DMS79 treated with DMSO at 0.1 percent for 48 hours (cell line): ENCODE results near the gene UBE2L3.
A peak's percentile ranks its signal among the peaks of the same experiment; 100 is the strongest.
"Not testable (repeated sequence)": the region's sequence is repeated elsewhere in the genome, so short reads cannot be mapped to it uniquely, and the experiment has no call there.

Experiments
- DNase-seq: peaks from one replicate; lab custom pipeline; 2025; lab: John Stamatoyannopoulos, UW

UBE2L3 gene

GRCh38 chr22:21567456-21568346 lies at the start of gene UBE2L3:
Gene UBE2L3, plus strand, starts transcription at chr22:21567714. Its CDS starts 31 bp downstream, at chr22:21567745.
- peak; percentile 22 for DNase-seq

GRCh38 chr22:21526705-21527500 lies 40.6 kb upstream of the UBE2L3 start:
- DNase-seq, result not testable (repeated sequence)

- DNase-seq, result not testable (repeated sequence)
These were observed 36.0 kb upstream of the UBE2L3 start for GRCh38 chr22:21531525-21531924.

- DNase-seq, result not testable (repeated sequence)
These were observed 34.5 kb upstream of the UBE2L3 start for GRCh38 chr22:21532863-21533648.

DNA sequence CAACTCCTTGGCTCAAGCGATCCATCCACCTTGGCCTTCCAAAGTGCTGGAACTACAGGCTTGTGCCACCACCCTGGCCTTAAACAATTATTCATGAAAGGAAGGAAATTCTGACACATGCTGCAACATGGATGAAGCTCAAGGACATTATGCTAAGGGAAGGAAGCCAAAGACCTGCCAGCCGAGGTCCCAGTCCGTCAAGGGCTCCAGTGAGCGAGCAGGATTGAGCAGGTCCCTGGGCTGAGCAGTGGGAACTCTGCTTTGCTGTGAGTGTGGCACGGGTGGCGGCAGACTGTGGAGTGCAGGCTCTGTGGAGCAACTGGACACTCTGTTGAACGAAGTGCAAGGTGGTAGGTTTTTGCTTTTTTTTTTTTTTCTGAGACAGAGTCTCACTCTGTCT lies 27.7 kb upstream of the UBE2L3 start:
- DNase-seq, result not testable (repeated sequence)

- not testable (repeated sequence) for DNase-seq
These were observed 22.8 kb upstream of the UBE2L3 start for GRCh38 chr22:21544432-21545322.

DNA sequence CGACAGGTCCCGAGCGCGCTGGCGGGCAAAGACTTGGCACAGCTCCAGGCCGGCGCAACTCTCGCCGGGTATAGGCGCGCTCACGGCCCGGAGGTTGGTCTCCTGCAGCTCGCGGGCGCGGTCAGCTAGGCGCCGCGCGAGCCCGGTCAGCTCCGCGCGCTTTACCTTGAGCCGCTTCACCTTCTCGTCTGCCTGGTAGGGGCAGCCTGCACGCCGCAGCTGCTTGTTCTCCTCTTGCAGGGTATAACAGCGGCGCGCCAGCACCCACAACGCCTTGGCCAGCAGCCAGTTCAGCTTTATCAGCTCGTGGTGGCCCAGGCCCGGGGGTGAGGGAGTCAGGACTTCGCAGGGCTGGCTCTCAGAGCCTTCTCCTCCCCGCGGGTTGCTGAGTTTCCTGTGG lies 18.0 kb upstream of the UBE2L3 start:
- not testable (repeated sequence) for DNase-seq

- DNase-seq, result not testable (repeated sequence)
These were observed 17.4 kb upstream of the UBE2L3 start for GRCh38 chr22:21550008-21550677.

DNA sequence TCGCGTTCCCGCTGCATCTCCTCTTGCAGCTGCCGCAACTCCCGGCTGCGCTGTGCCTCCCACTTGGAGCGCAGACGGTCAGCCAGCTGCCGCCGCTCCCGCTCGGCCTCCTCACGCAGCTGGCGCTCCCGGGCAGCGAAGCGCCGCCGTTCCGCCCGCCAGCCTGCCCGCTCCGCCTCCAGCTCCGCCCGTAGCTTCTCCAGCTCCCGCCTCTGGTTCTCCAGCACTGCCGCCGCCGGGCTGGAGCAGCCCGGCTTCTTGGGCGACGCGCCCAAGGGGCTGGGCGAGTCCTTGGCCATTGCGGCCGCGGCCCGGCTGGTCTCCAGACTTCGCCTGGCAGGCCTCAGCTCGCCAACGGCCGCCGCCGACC lies 16.9 kb upstream of the UBE2L3 start:
- not testable (repeated sequence) for DNase-seq

GRCh38 chr22:21551361-21551760 lies 16.2 kb upstream of the UBE2L3 start, which contains the start of gene RIMBP3C:
Gene RIMBP3C, minus strand, starts transcription at chr22:21551461. Its CDS starts 485 bp downstream, at chr22:21550976.
- DNase-seq, result not testable (repeated sequence)

DNA sequence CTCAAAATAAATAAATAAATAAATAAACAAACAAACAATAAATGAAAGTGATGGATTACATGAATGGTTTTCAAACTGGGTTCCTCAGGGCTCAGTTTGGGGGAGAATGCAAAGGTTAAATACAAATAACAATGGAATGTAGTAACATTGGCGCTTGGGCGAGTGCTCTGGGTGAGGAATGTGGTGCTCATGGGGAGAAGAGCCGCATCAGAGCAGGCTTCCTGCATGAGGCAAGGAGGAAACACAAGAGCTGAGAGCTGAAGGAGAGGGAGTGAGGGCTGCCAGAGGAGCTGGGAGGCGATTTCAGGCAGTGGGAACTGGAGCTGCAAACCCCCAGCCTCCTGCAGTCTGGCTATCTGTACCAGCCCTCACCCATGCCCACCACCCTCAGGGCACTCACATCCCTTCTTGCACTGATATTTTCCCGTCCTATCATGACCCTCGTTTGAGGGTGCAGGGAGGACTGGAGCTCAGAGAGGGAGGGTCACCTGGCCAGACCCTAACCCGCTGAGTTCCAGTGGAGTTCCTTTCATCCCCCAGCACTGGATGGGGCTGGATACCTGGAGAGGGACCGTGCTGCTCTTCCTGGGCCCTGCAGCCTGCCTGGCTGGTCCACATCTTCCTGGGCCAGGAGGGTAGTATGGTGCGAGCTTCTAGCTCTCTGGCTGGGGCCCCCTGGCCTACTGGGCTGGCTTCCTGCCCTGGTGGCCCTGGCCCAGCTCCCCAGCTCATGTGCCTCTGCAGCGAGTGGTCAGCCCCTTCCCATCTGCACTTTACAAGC lies 8.0 kb upstream of the UBE2L3 start:
- not testable (repeated sequence) for DNase-seq

- not testable (repeated sequence) for DNase-seq
These were observed 6.9 kb upstream of the UBE2L3 start for GRCh38 chr22:21560657-21561056.

DNA sequence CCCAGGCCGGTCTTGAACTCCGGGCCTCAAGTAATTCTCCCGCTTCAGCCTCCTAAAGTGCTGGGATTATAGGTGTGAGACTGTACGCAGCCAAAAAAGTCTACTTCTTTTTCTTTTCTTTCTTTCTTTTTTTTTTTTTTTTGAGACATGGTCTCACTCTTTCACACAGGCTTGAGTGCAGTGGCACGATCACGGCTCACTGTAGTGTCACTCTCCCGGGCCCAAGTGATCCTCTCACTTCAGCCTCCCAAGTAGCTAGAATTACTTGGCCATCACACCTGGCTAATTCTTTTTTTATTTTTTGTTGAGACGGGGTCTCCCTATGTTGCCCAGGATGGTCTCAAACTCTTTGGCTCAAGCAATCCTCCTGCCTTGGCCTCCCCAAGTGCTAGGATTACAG lies 3.6 kb upstream of the UBE2L3 start:
- no peak for DNase-seq

DNA sequence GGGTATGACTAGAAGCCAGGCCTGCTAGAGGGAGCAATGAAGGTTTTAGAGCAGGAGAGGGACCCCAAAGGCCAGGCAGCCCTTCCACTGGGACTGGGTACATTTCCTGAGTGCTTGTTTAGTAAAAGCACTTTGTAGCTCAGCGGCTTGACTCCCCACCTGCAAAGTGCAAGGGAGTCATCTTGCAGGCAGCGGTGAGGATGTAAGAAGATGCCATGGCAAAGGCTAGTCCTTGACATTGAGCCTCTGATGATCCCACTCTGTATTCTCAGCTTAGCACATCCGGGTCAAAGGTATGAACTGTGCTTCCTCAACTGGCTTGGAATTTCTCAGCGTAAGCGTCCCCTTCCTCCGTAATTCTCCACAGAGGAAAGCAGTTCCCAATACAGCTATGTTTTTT lies 3.1 kb upstream of the UBE2L3 start:
- no peak for DNase-seq

DNA sequence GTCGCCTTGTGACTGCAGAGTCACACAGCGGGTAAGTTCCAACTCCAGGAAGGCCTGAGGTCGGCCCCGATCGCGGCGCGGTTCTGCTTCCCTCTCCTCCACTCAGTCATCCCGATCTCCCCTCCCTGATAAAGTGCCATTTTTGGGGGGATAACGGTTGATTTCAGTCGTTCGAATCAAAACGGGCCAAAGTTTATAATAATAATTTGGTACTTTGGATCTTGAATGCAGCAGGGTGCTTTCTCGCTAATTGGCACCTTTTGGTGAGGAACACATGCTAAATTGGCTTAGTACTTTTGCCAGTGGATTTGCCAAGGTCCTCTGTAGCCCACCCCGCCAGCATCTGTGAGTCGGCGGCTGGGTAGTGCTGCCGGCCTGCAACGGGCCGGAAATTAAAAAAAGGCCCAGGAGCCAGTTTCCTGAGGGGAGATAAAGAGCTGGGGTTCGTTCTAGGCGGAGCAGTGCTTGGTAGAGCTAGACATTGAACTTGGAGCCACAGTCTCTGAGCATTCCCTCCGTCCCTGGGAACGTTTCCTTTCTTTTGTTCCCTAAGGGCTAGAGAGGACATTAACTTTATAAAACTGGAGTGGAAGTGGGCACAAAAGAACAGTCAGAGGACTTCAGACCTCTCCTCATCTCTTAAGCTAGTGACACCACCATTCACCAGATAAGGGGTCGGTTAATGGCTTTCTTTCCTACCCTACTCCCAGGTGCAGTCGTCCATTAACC lies 997 bp downstream of the UBE2L3 start:
- peak; percentile 1 for DNase-seq

- not testable (repeated sequence) for DNase-seq
These were observed 1.5 kb downstream of the UBE2L3 start for GRCh38 chr22:21569076-21569427.

GRCh38 chr22:21569459-21570170 lies 2.1 kb downstream of the UBE2L3 start:
- DNase-seq, result no peak

- no peak for DNase-seq
These were observed 2.9 kb downstream of the UBE2L3 start for GRCh38 chr22:21570398-21570797.
